OCI-LY1 (cell line): ENCODE measurements around the gene TYMS.
"Not testable (repeated sequence)": the region's sequence is repeated elsewhere in the genome, so short reads cannot be mapped to it uniquely, and the experiment has no call there.

Experiments used
- H2AFZ ChIP-seq: fragments of 200-600 bp; sonication (generic), shearing (Covaris generic); 2 replicates; pipeline ENCODE4 v1.6.0; 2014; ENCODE audit warnings: antibody characterized with exemption, mild to moderate bottlenecking, low read length
- H3F3A ChIP-seq: fragments of 200-600 bp; sonication (generic), shearing (Covaris generic); 2 replicates; pipeline ENCODE4 v1.6.0; 2014; ENCODE audit warnings: mild to moderate bottlenecking, antibody characterized with exemption, low read length, moderate library complexity; ENCODE audit not compliant: insufficient read depth
- H3K27ac ChIP-seq: fragments of 200-600 bp; sonication (generic); 2 replicates; pipeline ENCODE4 v1.5.1; 2014; ENCODE audit warnings: low read length, mixed run types, mild to moderate bottlenecking, low read depth; ENCODE audit not compliant: poor library complexity, severe bottlenecking
- H3K27me3 ChIP-seq: fragments of 200-600 bp; sonication (generic); 2 replicates; pipeline ENCODE4 v1.6.0; 2014; ENCODE audit warnings: antibody characterized with exemption, mild to moderate bottlenecking, low read length, moderate library complexity; ENCODE audit not compliant: insufficient read depth
- H3K36me3 ChIP-seq: fragments of 200-600 bp; sonication (generic); 2 replicates; pipeline ENCODE4 v1.6.1; 2014; ENCODE audit warnings: mild to moderate bottlenecking, antibody characterized with exemption, low read length, moderate library complexity, mixed read lengths; ENCODE audit not compliant: insufficient read depth
- H3K4me1 ChIP-seq: fragments of 200-600 bp; sonication (generic); 2 replicates; pipeline ENCODE4 v1.5.1; 2014; ENCODE audit warnings: mild to moderate bottlenecking, low read length, moderate library complexity; ENCODE audit not compliant: insufficient read depth, severe bottlenecking
- H3K4me2 ChIP-seq: fragments of 200-600 bp; sonication (generic), shearing (Covaris generic); 2 replicates; pipeline ENCODE4 v1.6.1; 2014; ENCODE audit warnings: low read length
- H3K4me3 ChIP-seq: fragments of 200-600 bp; sonication (generic); 2 replicates; pipeline ENCODE4 v1.5.1; 2014; ENCODE audit warnings: low read length, low read depth, mild to moderate bottlenecking, mixed read lengths; ENCODE audit not compliant: poor library complexity, severe bottlenecking
- H3K79me2 ChIP-seq: fragments of 200-600 bp; shearing (Covaris generic); 2 replicates; pipeline ENCODE4 v1.6.1; 2016; ENCODE audit warnings: mixed run types, low read length, mixed read lengths; ENCODE audit not compliant: insufficient read depth
- H3K9ac ChIP-seq: fragments of 200-600 bp; sonication (generic), shearing (Covaris generic); 2 replicates; pipeline ENCODE4 v1.6.1; 2014; ENCODE audit warnings: mild to moderate bottlenecking, low read length, mixed read lengths
- H3K9me2 ChIP-seq: fragments of 200-600 bp; sonication (generic), shearing (Covaris generic); 2 replicates; pipeline ENCODE4 v1.6.1; 2014; ENCODE audit warnings: low read depth, mild to moderate bottlenecking, low read length, mixed read lengths
- H3K9me3 ChIP-seq: fragments of 200-600 bp; shearing (Covaris generic); 2 replicates; pipeline ENCODE4 v1.6.1; 2014; ENCODE audit warnings: low read length, mixed read lengths
- H4K20me1 ChIP-seq: fragments of 200-600 bp; sonication (generic), shearing (Covaris generic); 2 replicates; pipeline ENCODE4 v1.6.0; 2016; ENCODE audit warnings: mild to moderate bottlenecking, low read length; ENCODE audit not compliant: insufficient read depth
- CTCF ChIP-seq: fragments of 200-600 bp; sonication (generic), shearing (Covaris generic); IDR thresholded peaks from 2 replicates; pipeline ENCODE4 v1.5.1; 2017; ENCODE audit warnings: mild to moderate bottlenecking, antibody characterized with exemption, low read length, moderate library complexity, mixed read lengths
- EZH2 ChIP-seq: fragments of 200-600 bp; sonication (generic), shearing (Covaris generic); IDR thresholded peaks from 2 replicates; pipeline ENCODE4 v1.8.0; 2017; ENCODE audit warnings: borderline replicate concordance, mixed run types, mild to moderate bottlenecking, antibody characterized with exemption, low read length, moderate library complexity, mixed read lengths

The TYMS gene

GRCh38 chr18:679516-679915 lies 22.1 kb downstream of the TYMS start:
- no peaks in the 10 kb centered on the region for H4K20me1 ChIP-seq
- H3K79me2 ChIP-seq: no peaks in the 10 kb centered on the region
- peaks cover 5% of the 10 kb centered on the region; the same call in 1 of the 2 replicates for H3K36me3 ChIP-seq
- H3K27me3 ChIP-seq: no peaks in the 10 kb centered on the region
- H3K27ac ChIP-seq: no peak overlapping the region
- H3K4me2 ChIP-seq: no peak overlapping the region
- no peak for TF ChIP-seq EZH2
- TF ChIP-seq CTCF: no peak
- H3K4me3 ChIP-seq: no peak overlapping the region
- no peaks in the 10 kb centered on the region for H3F3A ChIP-seq
- no peak overlapping the region for H3K9ac ChIP-seq
- H3K4me1 ChIP-seq: no peaks in the 10 kb centered on the region
- H2AFZ ChIP-seq: no peak overlapping the region
- no peaks in the 10 kb centered on the region for H3K9me3 ChIP-seq
- H3K9me2 ChIP-seq: no peaks in the 10 kb centered on the region

DNA sequence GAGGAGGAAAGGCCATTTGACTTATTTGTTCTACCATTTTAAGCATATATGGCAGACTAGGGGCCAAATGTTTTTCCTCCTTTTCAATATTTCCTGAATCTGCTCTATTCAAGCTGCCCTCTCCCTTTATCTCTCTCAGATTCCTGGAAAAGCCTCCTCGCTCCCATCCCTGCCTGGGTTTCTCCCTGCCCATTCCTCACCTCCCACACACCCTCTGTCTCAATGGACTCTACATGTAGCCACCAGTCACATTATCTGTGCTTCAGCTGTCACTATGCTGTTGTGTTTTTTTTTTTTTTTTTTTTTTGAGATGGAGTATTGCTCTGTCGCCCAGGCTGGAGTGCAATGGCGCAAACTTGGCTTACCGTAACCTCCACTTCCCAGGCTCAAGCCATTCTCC lies 22.9 kb downstream of the TYMS start:
- no peak for TF ChIP-seq CTCF
- TF ChIP-seq EZH2: no peak
- no peak overlapping the region for H3K9ac ChIP-seq
- H3K4me3 ChIP-seq: no peak overlapping the region
- no peak overlapping the region for H2AFZ ChIP-seq
- H3K4me1 ChIP-seq: no peaks in the 10 kb centered on the region
- H3K36me3 ChIP-seq: no peaks in the 10 kb centered on the region
- no peaks in the 10 kb centered on the region for H3K9me3 ChIP-seq
- no peaks in the 10 kb centered on the region for H3K79me2 ChIP-seq
- no peaks in the 10 kb centered on the region for H3K9me2 ChIP-seq
- no peak overlapping the region for H3K27ac ChIP-seq
- H3F3A ChIP-seq: no peaks in the 10 kb centered on the region
- H4K20me1 ChIP-seq: no peaks in the 10 kb centered on the region
- no peak overlapping the region for H3K4me2 ChIP-seq
- no peaks in the 10 kb centered on the region for H3K27me3 ChIP-seq

DNA sequence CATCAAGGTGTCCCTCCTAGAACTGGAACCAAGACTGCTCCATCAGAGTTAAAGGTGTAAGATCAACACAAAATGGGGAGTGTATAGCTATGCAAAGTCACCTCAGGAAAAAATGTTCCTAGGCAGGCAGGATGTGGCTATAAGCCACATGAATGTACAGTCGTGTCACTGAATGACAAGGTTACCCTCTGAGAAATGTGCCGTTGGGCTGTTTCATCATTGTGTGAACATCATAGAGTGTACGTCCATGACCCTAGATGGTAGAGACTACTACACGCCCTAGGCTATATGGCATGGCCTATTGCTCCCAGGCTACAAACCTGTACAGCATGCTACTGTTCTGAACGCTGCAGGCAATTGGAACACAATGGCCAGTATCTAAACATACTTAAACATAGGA lies 24.5 kb downstream of the TYMS start:
- Histone ChIP-seq H3K9ac (no peak overlapping the region), H3K36me3 (no peaks in the 10 kb centered on the region), H3K79me2 (no peaks in the 10 kb centered on the region), H3K4me3 (no peak overlapping the region), H3K4me1 (no peaks in the 10 kb centered on the region), H3F3A (no peaks in the 10 kb centered on the region), H3K9me2 (no peaks in the 10 kb centered on the region), H2AFZ (no peak overlapping the region), H3K4me2 (no peak overlapping the region), H3K27ac (no peak overlapping the region), H4K20me1 (no peaks in the 10 kb centered on the region), H3K27me3 (no peaks in the 10 kb centered on the region), H3K9me3 (no peaks in the 10 kb centered on the region)
- TF ChIP-seq CTCF: no peak
- no peak for TF ChIP-seq EZH2

DNA sequence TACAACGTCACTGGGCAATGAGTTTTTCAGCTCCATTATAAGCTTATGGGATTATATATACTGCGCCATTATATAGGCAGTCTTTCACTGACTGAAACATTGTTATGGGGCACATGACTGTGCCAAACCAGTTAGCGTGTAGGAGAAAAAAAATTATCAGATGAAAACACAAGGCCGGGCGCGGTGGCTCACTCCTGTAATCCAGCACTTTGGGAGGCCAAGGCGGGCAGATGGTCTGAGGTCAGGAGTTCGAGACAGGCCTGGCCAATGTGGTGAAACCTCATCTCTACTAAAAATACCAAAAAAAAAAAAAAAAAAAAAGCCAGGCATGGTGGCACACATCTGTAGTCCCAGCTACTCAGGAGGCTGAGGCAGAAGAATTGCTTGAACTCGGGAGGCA lies 25.0 kb downstream of the TYMS start:
- not testable (repeated sequence) for H3K9me3 ChIP-seq, H3K79me2 ChIP-seq, H3K9me2 ChIP-seq, H3K4me3 ChIP-seq, H3F3A ChIP-seq, H3K27ac ChIP-seq, H3K4me2 ChIP-seq, H4K20me1 ChIP-seq, H3K9ac ChIP-seq, H2AFZ ChIP-seq, H3K27me3 ChIP-seq, H3K4me1 ChIP-seq, H3K36me3 ChIP-seq
